Neural cell (in vitro differentiated cells): ENCODE measurements around the gene C12orf60. TPM values are rescaled to one million over a fixed set of nuclear protein-coding genes. Genes with fewer than 3 reads are reported as not detected.

Experiments used
- H2AFZ ChIP-seq: fragments of 200-600, 300-800 bp; sonication (generic), shearing (Covaris generic); 2 replicates; pipeline ENCODE4 v1.6.0; 2014; ENCODE audit warnings: low read depth, mild to moderate bottlenecking, antibody characterized with exemption, low read length, moderate library complexity
- H3F3A ChIP-seq: fragments of 200-600 bp; shearing (Covaris generic); 2 replicates; pipeline ENCODE4 v1.6.1; 2016; ENCODE audit warnings: mild to moderate bottlenecking, moderate library complexity, mixed read lengths, antibody characterized with exemption, low read length; ENCODE audit not compliant: insufficient read depth, poor library complexity, severe bottlenecking
- H3K27ac ChIP-seq: fragments of 200-600, 300-800 bp; sonication (generic), shearing (Covaris generic); 2 replicates; pipeline ENCODE4 v1.5.1; 2014; ENCODE audit warnings: mild to moderate bottlenecking, low read length, moderate library complexity
- H3K27me3 ChIP-seq: fragments of 300-800, 200-600 bp; sonication (generic), shearing (Covaris generic); 2 replicates; pipeline ENCODE4 v1.6.0; 2014; ENCODE audit warnings: mild to moderate bottlenecking, low read depth, low read length, moderate library complexity; ENCODE audit not compliant: insufficient read depth
- H3K36me3 ChIP-seq: fragments of 300-800, 200-600 bp; sonication (generic), shearing (Covaris generic); 2 replicates; pipeline ENCODE4 v1.5.1; 2014; ENCODE audit warnings: mild to moderate bottlenecking, antibody characterized with exemption, low read length, moderate library complexity; ENCODE audit not compliant: insufficient read depth
- H3K4me2 ChIP-seq: fragments of 300-800, 200-600 bp; sonication (generic), shearing (Covaris generic); 2 replicates; pipeline ENCODE4 v1.6.0; 2014; ENCODE audit warnings: mild to moderate bottlenecking, low read length
- H3K4me3 ChIP-seq: fragments of 300-800, 200-600 bp; sonication (generic), shearing (Covaris generic); 2 replicates; pipeline ENCODE4 v1.5.1; 2014; ENCODE audit warnings: mild to moderate bottlenecking, low read length, moderate library complexity
- H3K79me2 ChIP-seq: fragments of 200-600 bp; shearing (Covaris generic); replicated peaks from 2 replicates; pipeline ENCODE4 v1.6.0; 2014; ENCODE audit warnings: mild to moderate bottlenecking, low read length, moderate library complexity; ENCODE audit not compliant: insufficient read depth
- H3K9ac ChIP-seq: fragments of 300-800, 200-600 bp; sonication (generic), shearing (Covaris generic); 2 replicates; pipeline ENCODE4 v1.6.1; 2016; ENCODE audit warnings: mild to moderate bottlenecking, low read length, mixed read lengths
- H3K9me2 ChIP-seq: fragments of 200-600 bp; shearing (Covaris generic); 2 replicates; pipeline ENCODE4 v1.6.1; 2016; ENCODE audit warnings: mild to moderate bottlenecking, low read length, mixed read lengths; ENCODE audit not compliant: insufficient read depth
- H3K9me3 ChIP-seq: fragments of 200-600, 300-800 bp; sonication (generic), shearing (Covaris generic); 2 replicates; pipeline ENCODE4 v1.6.1; 2016; ENCODE audit warnings: mild to moderate bottlenecking, mixed run types, low read length, moderate library complexity, mixed read lengths
- H4K20me1 ChIP-seq: fragments of 200-600 bp; shearing (Covaris generic); 2 replicates; pipeline ENCODE4 v1.6.1; 2016; ENCODE audit warnings: mild to moderate bottlenecking, mixed run types; ENCODE audit not compliant: insufficient read depth
- EP300 ChIP-seq: fragments of 450-650 bp; conservative IDR thresholded peaks from 2 replicates; pipeline ENCODE4 v1.6.1; 2014; ENCODE audit warnings: antibody characterized with exemption, mild to moderate bottlenecking, moderate library complexity; ENCODE audit not compliant: poor library complexity, severe bottlenecking
- EZH2 ChIP-seq: fragments of 200-600, 300-800 bp; shearing (Covaris generic), sonication (generic); IDR thresholded peaks from 2 replicates; pipeline ENCODE4 v1.6.1; 2014; ENCODE audit warnings: antibody characterized with exemption, low read length, borderline replicate concordance, mild to moderate bottlenecking; ENCODE audit not compliant: insufficient read depth, poor library complexity, severe bottlenecking
- MXI1 ChIP-seq: fragments of 450-650 bp; conservative IDR thresholded peaks from 2 replicates; pipeline ENCODE4 v1.6.1; 2014; ENCODE audit warnings: antibody characterized with exemption, mild to moderate bottlenecking; ENCODE audit not compliant: poor library complexity, severe bottlenecking
- POLR2AphosphoS5 ChIP-seq: IDR thresholded peaks from 2 replicates; pipeline ENCODE4 v1.6.1; 2012
- RAD21 ChIP-seq: fragments of 450-650 bp; conservative IDR thresholded peaks from 2 replicates; pipeline ENCODE4 v1.6.1; 2014; ENCODE audit warnings: antibody characterized with exemption, mild to moderate bottlenecking, moderate library complexity
- REST ChIP-seq: IDR thresholded peaks from 2 replicates; pipeline ENCODE4 v1.6.1; 2012; ENCODE audit warnings: borderline replicate concordance
- SMC3 ChIP-seq: fragments of 450-650 bp; conservative IDR thresholded peaks from 2 replicates; pipeline ENCODE4 v1.6.1; 2014; ENCODE audit warnings: antibody characterized with exemption, mild to moderate bottlenecking, moderate library complexity; ENCODE audit not compliant: poor library complexity
- TAF1 ChIP-seq: IDR thresholded peaks from 2 replicates; pipeline ENCODE4 v1.6.1; 2012; ENCODE audit warnings: low read depth
- polyA plus RNA-seq: library from polyadenylated mRNA; depleted of rRNA; stranded (reverse); fragments of >200 nt; gene quantifications from 2 replicates; pipeline ENCODE4 v1.2.3, GENCODE V29; 2014
- TF ChIP-seq, protein P1 (sequence below): fragments of 450-650 bp; IDR thresholded peaks from 2 replicates; pipeline ENCODE4 v1.5.1; 2014; ENCODE audit warnings: antibody characterized with exemption, mild to moderate bottlenecking, moderate library complexity; ENCODE audit not compliant: poor library complexity, severe bottlenecking

C12orf60 gene
- polyA plus RNA-seq, 1 donor from 2014 or later, result 4.8 TPM

- Histone ChIP-seq H2AFZ (no peak overlapping the region), H3K9me2 (no peaks in the 10 kb centered on the region), H3K4me3 (no peak overlapping the region), H3K79me2 (no peaks in the 10 kb centered on the region), H3K4me2 (no peak overlapping the region), H3K27ac (no peak overlapping the region), H3K9me3 (no peaks in the 10 kb centered on the region), H3K27me3 (no peaks in the 10 kb centered on the region), H3K9ac (no peak overlapping the region), H3F3A (no peaks in the 10 kb centered on the region), H3K36me3 (no peaks in the 10 kb centered on the region), H4K20me1 (no peaks in the 10 kb centered on the region)
- TF ChIP-seq REST, result no peak
- TF ChIP-seq SMC3, result no peak
- TF ChIP-seq POLR2AphosphoS5, result no peak
- TF ChIP-seq MXI1, result no peak
- TF ChIP-seq, protein P1, sequence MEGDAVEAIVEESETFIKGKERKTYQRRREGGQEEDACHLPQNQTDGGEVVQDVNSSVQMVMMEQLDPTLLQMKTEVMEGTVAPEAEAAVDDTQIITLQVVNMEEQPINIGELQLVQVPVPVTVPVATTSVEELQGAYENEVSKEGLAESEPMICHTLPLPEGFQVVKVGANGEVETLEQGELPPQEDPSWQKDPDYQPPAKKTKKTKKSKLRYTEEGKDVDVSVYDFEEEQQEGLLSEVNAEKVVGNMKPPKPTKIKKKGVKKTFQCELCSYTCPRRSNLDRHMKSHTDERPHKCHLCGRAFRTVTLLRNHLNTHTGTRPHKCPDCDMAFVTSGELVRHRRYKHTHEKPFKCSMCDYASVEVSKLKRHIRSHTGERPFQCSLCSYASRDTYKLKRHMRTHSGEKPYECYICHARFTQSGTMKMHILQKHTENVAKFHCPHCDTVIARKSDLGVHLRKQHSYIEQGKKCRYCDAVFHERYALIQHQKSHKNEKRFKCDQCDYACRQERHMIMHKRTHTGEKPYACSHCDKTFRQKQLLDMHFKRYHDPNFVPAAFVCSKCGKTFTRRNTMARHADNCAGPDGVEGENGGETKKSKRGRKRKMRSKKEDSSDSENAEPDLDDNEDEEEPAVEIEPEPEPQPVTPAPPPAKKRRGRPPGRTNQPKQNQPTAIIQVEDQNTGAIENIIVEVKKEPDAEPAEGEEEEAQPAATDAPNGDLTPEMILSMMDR, result no peak
- TF ChIP-seq EP300, result no peak
- no peak for TF ChIP-seq TAF1
- TF ChIP-seq RAD21, result no peak
- TF ChIP-seq EZH2, result no peak
These were observed 70.1 kb downstream of the C12orf60 start for GRCh38 chr12:14873440-14874185.

Other genes starting within 250 kb of the C12orf60 start
- gene PLBD1, start 235.8 kb upstream of the C12orf60 start, polyA plus RNA-seq, result not detected in 2 replicates
- gene GUCY2C, start 107.1 kb upstream of the C12orf60 start, polyA plus RNA-seq, result 0.06 TPM in 1 of 2 replicates, not detected in the other
- 11.2 and 12.9 TPM in 2 replicates for gene WBP11, start 192 bp upstream of the C12orf60 start, polyA plus RNA-seq
- gene SMCO3, start 10.5 kb downstream of the C12orf60 start, polyA plus RNA-seq, result 2.7 and 3.7 TPM in 2 replicates
- gene ART4, start 39.9 kb downstream of the C12orf60 start, polyA plus RNA-seq, result not detected in 2 replicates
- 0.90 TPM in 1 of 2 replicates, not detected in the other for gene MGP, start 82.2 kb downstream of the C12orf60 start, polyA plus RNA-seq
- not detected in 2 replicates for gene ERP27, start 134.9 kb downstream of the C12orf60 start, polyA plus RNA-seq
- 4.2 and 7.7 TPM in 2 replicates for gene ARHGDIB, start 157.9 kb downstream of the C12orf60 start, polyA plus RNA-seq
- gene PDE6H, start 169.4 kb downstream of the C12orf60 start, polyA plus RNA-seq, result 2.4 TPM in 1 of 2 replicates, not detected in the other